ENCODE results near the gene ZNF678.

GRCh38 chr1:227604446-227604845, 41.1 kb downstream of the ZNF678 start:
- TF ChIP-seq CTCF (conservative IDR thresholded peaks at IDR 0.05) (no peak), EZH2 (IDR thresholded peaks at IDR 0.05; ENCODE audit: low read depth) (no peak)

All from PC-9 (cell line).